ENCODE measurements around the gene SLC35D3. TPM values are rescaled to one million over a fixed set of nuclear protein-coding genes. Genes with fewer than 3 reads are reported as not detected.

Gene SLC35D3
- total and polyA plus RNA-seq, 10 of the 15 experiments (the other 5 are each of a cell fraction or from before 2014, with no cell fraction given), result not detected

DNA sequence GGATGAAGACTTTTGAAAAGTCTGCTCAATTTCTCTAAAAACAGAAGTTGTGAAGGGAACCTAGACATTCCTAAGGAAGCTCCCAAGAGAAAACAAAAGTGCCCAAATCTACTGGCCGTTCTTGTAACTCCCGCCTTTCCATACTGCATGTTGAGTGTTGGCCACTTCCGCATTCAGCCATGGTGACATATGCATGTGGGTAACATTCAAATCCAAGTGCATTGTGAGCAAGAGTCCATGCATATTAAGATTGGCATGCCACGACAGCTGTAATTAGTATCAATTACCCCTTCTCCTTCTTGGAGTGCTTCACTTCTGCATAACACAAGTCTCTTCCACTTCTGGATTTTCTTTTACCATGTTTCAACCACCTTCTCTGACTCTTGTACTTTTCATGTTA lies 8.4 kb downstream of the SLC35D3 start:
- WGBS (ENCODE audit: insufficient coverage, insufficient replicate concordance, low lambda C conversion rate, missing lambda C conversion rate), result 80% methylated on average over 4 of the region's 4 CpGs
- in situ Hi-C loops (cut with MboI), result no loop called here
- Histone ChIP-seq H3K27me3 (replicated peaks in 1 of 2; ENCODE audit: control insufficient read depth in 2 of 2, insufficient read depth in 2 of 2, low read length in 1 of 2) (no peaks in the 10 kb centered on the region), H2AFZ (ENCODE audit: control insufficient read depth, low read depth, low read length) (no peak overlapping the region), H3K79me2 (ENCODE audit: control insufficient read depth, insufficient read depth, low read length) (no peaks in the 10 kb centered on the region), H3K36me3 (ENCODE audit: control insufficient read depth in 2 of 2, insufficient read depth in 2 of 2, low read length in 1 of 2) (no peaks in the 10 kb centered on the region), H3K9ac (ENCODE audit: control insufficient read depth, insufficient read depth, low read length) (no peak overlapping the region), H3K4me3 (no peak overlapping the region), H3K4me1 (ENCODE audit: control insufficient read depth, insufficient read depth, low read length) (no peaks in the 10 kb centered on the region), H3K27ac (ENCODE audit: control insufficient read depth, insufficient read depth) (no peak overlapping the region), H4K20me1 (ENCODE audit: control insufficient read depth, insufficient read depth) (no peaks in the 10 kb centered on the region), H3K4me2 (ENCODE audit: control insufficient read depth, insufficient read depth) (no peak overlapping the region), H3K9me3 (replicated peaks; ENCODE audit: control insufficient read depth, insufficient read depth, low read length) (no peaks in the 10 kb centered on the region)
- intact Hi-C loops (cut with micrococcal nuclease; ENCODE audit: unreplicated experiment), result no loop called here
- DNase-seq (ENCODE audit: low read depth, low spot score) (no peak), ATAC-seq (no peak), FAIRE-seq (no peak)
- ChIA-PET SMC1A (ENCODE audit: uncharacterized antibody, unreplicated experiment) (no interaction called here), RAD21 (ENCODE audit: unreplicated experiment) (no interaction called here), POLR2A (no interaction called here), CTCF (no interaction called here)
- TF ChIP-seq GABPA (IDR thresholded peaks at IDR 0.05; ENCODE audit: low read depth), result no peak
- no TSS peak for BruUV-seq (replicated peaks)

DNA sequence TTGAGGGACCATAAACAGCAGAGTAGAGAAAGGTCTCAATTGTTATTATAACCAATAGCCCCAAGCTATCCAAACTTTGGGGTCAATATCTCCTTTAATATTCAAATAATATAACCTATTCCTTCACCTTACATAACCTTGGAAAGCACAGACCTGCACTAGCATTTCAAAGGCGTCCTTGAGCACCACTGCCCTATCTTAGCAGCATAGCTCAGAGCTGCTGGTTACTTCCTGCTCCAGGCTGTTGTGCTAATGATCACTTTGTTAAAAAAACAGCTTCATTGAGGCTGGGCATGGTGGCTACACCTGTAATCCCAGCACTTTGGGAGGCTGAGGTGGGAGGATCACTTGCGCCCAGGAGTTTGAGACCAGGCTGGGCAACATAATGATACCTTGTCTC lies 10.5 kb downstream of the SLC35D3 start:
- BruUV-seq (replicated peaks), result no TSS peak
- Histone ChIP-seq H3K27ac (ENCODE audit: control insufficient read depth, insufficient read depth) (no peak overlapping the region), H3K27me3 (replicated peaks in 1 of 2; ENCODE audit: control insufficient read depth in 2 of 2, insufficient read depth in 2 of 2, low read length in 1 of 2) (no peaks in the 10 kb centered on the region; a peak in 1 of 4 replicates), H3K4me2 (ENCODE audit: control insufficient read depth, insufficient read depth) (no peak overlapping the region), H2AFZ (ENCODE audit: control insufficient read depth, low read depth, low read length) (no peak overlapping the region), H3K4me3 (no peak overlapping the region), H4K20me1 (ENCODE audit: control insufficient read depth, insufficient read depth) (no peaks in the 10 kb centered on the region), H3K36me3 (ENCODE audit: control insufficient read depth in 2 of 2, insufficient read depth in 2 of 2, low read length in 1 of 2) (no peaks in the 10 kb centered on the region), H3K79me2 (ENCODE audit: control insufficient read depth, insufficient read depth, low read length) (no peaks in the 10 kb centered on the region), H3K9ac (ENCODE audit: control insufficient read depth, insufficient read depth, low read length) (no peak overlapping the region), H3K4me1 (ENCODE audit: control insufficient read depth, insufficient read depth, low read length) (no peaks in the 10 kb centered on the region), H3K9me3 (replicated peaks; ENCODE audit: control insufficient read depth, insufficient read depth, low read length) (no peaks in the 10 kb centered on the region)
- in situ Hi-C loops (cut with MboI), result no loop called here
- POLR2A ChIA-PET, result no interaction called here
- no peak for DNase-seq (ENCODE audit: low read depth, low spot score)
- intact Hi-C loops (cut with micrococcal nuclease; ENCODE audit: unreplicated experiment), result no loop called here
- ATAC-seq, result no peak
- WGBS (ENCODE audit: insufficient coverage, insufficient replicate concordance, low lambda C conversion rate, missing lambda C conversion rate), result 63% methylated on average over 2 of the region's 2 CpGs
- RAD21 ChIA-PET (ENCODE audit: unreplicated experiment), result no interaction called here
- FAIRE-seq, result no peak
- SMC1A ChIA-PET (ENCODE audit: uncharacterized antibody, unreplicated experiment), result interaction anchor here (0.5 kb wide), 1 partner anchor 49 kb away, joined by 3 read pairs; no protein-coding TSS in a partner anchor
- CTCF ChIA-PET, result no interaction called here
- no peak for TF ChIP-seq RAD21 (IDR thresholded peaks at IDR 0.05; ENCODE audit: insufficient read depth, low read depth, low read length)
- TF ChIP-seq POLR2A (IDR thresholded peaks at IDR 0.05; ENCODE audit: low read depth, low read length), result no peak
- TF ChIP-seq PAX5 (IDR thresholded peaks at IDR 0.05; ENCODE audit: borderline replicate concordance, low read depth, low read length), result no peak
- TF ChIP-seq, protein P1, sequence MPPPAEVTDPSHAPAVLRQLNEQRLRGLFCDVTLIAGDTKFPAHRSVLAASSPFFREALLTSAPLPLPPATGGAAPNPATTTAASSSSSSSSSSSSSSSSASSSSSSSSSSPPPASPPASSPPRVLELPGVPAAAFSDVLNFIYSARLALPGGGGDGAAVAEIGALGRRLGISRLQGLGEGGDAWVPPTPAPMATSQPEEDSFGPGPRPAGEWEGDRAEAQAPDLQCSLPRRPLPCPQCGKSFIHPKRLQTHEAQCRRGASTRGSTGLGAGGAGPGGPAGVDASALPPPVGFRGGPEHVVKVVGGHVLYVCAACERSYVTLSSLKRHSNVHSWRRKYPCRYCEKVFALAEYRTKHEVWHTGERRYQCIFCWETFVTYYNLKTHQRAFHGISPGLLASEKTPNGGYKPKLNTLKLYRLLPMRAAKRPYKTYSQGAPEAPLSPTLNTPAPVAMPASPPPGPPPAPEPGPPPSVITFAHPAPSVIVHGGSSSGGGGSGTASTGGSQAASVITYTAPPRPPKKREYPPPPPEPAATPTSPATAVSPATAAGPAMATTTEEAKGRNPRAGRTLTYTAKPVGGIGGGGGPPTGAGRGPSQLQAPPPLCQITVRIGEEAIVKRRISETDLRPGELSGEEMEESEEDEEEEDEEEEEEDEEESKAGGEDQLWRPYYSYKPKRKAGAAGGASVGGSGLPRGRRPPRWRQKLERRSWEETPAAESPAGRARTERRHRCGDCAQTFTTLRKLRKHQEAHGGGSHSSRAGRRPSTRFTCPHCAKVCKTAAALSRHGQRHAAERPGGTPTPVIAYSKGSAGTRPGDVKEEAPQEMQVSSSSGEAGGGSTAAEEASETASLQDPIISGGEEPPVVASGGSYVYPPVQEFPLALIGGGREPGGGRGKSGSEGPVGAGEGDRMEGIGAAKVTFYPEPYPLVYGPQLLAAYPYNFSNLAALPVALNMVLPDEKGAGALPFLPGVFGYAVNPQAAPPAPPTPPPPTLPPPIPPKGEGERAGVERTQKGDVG (CRISPR knock-in tag; IDR thresholded peaks at IDR 0.05), result no peak

Measured in GM12878 (cell line).